SK-N-SH treated with all-trans-retinoic acid at 6 μM for 48 hours (cell line): Measurements from ENCODE around the gene ADORA2A.
A peak's percentile ranks its signal among the peaks of the same experiment; 100 is the strongest.

Experiments
- ATAC-seq: fragments of 200-7000 bp; cut with Tn5 transposase; 3 replicates; pipeline ENCODE4 v1.9.1; 2020; ENCODE audit warnings: mild to moderate bottlenecking, moderate library complexity
- ARNTL ChIP-seq: fragments of 450-650 bp; formaldehyde crosslinking; IDR thresholded peaks from 2 replicates; pipeline ENCODE4 v1.5.0; 2020; ENCODE audit warnings: low read depth, mild to moderate bottlenecking, moderate library complexity, borderline replicate concordance
- CSDC2 ChIP-seq: fragments of 250-450 bp; sonication (Bioruptor Pico); IDR thresholded peaks from 2 replicates; pipeline ENCODE4 v1.5.0; 2020; ENCODE audit warnings: mild to moderate bottlenecking, moderate library complexity
- ESRRG ChIP-seq: fragments of 250-450 bp; sonication (Bioruptor Pico); IDR thresholded peaks from 2 replicates; pipeline ENCODE4 v1.6.1; 2021; ENCODE audit warnings: mild to moderate bottlenecking
- GLIS3 ChIP-seq: fragments of 250-450 bp; sonication (Bioruptor Pico); IDR thresholded peaks from 2 replicates; pipeline ENCODE4 v1.5.0; 2020; ENCODE audit warnings: mild to moderate bottlenecking, moderate library complexity
- OSR1 ChIP-seq: fragments of 250-450 bp; sonication (Bioruptor Pico); IDR thresholded peaks from 2 replicates; pipeline ENCODE4 v1.8.0; 2022; ENCODE audit warnings: moderate library complexity, mild to moderate bottlenecking, inconsistent platforms
- PPARA ChIP-seq: fragments of 250-450 bp; sonication (Bioruptor Pico); IDR thresholded peaks from 2 replicates; pipeline ENCODE4 v1.5.0; 2020; ENCODE audit warnings: mild to moderate bottlenecking, borderline replicate concordance
- RARB ChIP-seq: fragments of 250-450 bp; sonication (Bioruptor Pico); IDR thresholded peaks from 2 replicates; pipeline ENCODE4 v1.8.0; 2021; ENCODE audit warnings: mild to moderate bottlenecking, moderate library complexity
- SNAI2 ChIP-seq: fragments of 250-450 bp; sonication (Bioruptor Pico); IDR thresholded peaks from 2 replicates; pipeline ENCODE4 v1.5.0; 2020; ENCODE audit warnings: mild to moderate bottlenecking, moderate library complexity
- TCF4 ChIP-seq: fragments of 250-450 bp; sonication (Bioruptor Pico); IDR thresholded peaks from 2 replicates; pipeline ENCODE4 v1.8.0; 2021; ENCODE audit warnings: mild to moderate bottlenecking, moderate library complexity, borderline replicate concordance
- TOX ChIP-seq: fragments of 250-450 bp; sonication (Bioruptor Pico); IDR thresholded peaks from 2 replicates; pipeline ENCODE4 v1.8.0; 2021; ENCODE audit warnings: mild to moderate bottlenecking, moderate library complexity, borderline replicate concordance
- ZC3H10 ChIP-seq: fragments of 250-450 bp; sonication (Bioruptor Pico); IDR thresholded peaks from 2 replicates; pipeline ENCODE4 v1.5.1; 2021; ENCODE audit warnings: mild to moderate bottlenecking, moderate library complexity
- ZFP3 ChIP-seq: fragments of 250-450 bp; sonication (Bioruptor Pico); IDR thresholded peaks from 2 replicates; pipeline ENCODE4 v1.5.0; 2020; ENCODE audit warnings: mild to moderate bottlenecking, moderate library complexity
- ZFP30 ChIP-seq: fragments of 450-650 bp; formaldehyde crosslinking; IDR thresholded peaks from 2 replicates; pipeline ENCODE4 v1.5.0; 2022; ENCODE audit warnings: mild to moderate bottlenecking, moderate library complexity
- ZNF565 ChIP-seq: fragments of 450-650 bp; formaldehyde crosslinking; conservative IDR thresholded peaks from 2 replicates; pipeline ENCODE4 v1.5.0; 2020; ENCODE audit warnings: low read depth, mild to moderate bottlenecking, moderate library complexity
- ZNF70 ChIP-seq: fragments of 450-650 bp; formaldehyde crosslinking; IDR thresholded peaks from 2 replicates; pipeline ENCODE4 v1.5.0; 2020; ENCODE audit warnings: mild to moderate bottlenecking, moderate library complexity
- TF ChIP-seq, protein P1 (sequence below): fragments of 250-450 bp; sonication (Bioruptor Pico); IDR thresholded peaks from 2 replicates; pipeline ENCODE4 v1.5.0; 2020; ENCODE audit warnings: mild to moderate bottlenecking, moderate library complexity
- TF ChIP-seq, protein P2 (sequence below): fragments of 250-450 bp; sonication (Bioruptor Pico); IDR thresholded peaks from 2 replicates; pipeline ENCODE4 v1.8.0; 2020; ENCODE audit warnings: mild to moderate bottlenecking, moderate library complexity, borderline replicate concordance
- TF ChIP-seq, protein P3 (sequence below): fragments of 250-450 bp; sonication (Bioruptor Pico); IDR thresholded peaks from 2 replicates; pipeline ENCODE4 v1.8.0; 2021; ENCODE audit warnings: low read depth, mild to moderate bottlenecking, moderate library complexity, borderline replicate concordance

Gene ADORA2A

DNA sequence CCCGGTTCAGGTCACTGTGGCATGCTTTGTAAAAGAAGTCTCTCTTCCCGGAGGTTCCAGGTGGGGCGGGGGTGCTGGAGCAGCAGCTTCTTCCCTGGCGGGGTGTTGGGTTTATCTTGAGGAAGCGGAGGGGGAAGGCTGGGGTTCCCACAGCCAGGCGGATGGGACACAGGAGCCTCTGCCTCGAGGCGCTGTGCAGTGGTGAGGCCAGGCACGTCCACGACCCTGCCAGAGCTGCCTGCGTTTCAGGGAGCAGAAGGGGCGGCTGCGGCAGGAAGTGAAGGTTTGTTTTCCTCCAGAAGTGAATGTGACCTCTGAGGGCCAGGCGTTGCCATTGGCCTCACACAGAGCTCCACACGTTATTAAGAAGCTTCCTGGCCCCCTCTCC lies 20.1 kb upstream of the ADORA2A start:
- no peak for TF ChIP-seq SNAI2
- no peak for TF ChIP-seq RARB (CRISPR knock-in tag)
- no peak for TF ChIP-seq ZFP30 (CRISPR knock-in tag)
- TF ChIP-seq, protein P1, sequence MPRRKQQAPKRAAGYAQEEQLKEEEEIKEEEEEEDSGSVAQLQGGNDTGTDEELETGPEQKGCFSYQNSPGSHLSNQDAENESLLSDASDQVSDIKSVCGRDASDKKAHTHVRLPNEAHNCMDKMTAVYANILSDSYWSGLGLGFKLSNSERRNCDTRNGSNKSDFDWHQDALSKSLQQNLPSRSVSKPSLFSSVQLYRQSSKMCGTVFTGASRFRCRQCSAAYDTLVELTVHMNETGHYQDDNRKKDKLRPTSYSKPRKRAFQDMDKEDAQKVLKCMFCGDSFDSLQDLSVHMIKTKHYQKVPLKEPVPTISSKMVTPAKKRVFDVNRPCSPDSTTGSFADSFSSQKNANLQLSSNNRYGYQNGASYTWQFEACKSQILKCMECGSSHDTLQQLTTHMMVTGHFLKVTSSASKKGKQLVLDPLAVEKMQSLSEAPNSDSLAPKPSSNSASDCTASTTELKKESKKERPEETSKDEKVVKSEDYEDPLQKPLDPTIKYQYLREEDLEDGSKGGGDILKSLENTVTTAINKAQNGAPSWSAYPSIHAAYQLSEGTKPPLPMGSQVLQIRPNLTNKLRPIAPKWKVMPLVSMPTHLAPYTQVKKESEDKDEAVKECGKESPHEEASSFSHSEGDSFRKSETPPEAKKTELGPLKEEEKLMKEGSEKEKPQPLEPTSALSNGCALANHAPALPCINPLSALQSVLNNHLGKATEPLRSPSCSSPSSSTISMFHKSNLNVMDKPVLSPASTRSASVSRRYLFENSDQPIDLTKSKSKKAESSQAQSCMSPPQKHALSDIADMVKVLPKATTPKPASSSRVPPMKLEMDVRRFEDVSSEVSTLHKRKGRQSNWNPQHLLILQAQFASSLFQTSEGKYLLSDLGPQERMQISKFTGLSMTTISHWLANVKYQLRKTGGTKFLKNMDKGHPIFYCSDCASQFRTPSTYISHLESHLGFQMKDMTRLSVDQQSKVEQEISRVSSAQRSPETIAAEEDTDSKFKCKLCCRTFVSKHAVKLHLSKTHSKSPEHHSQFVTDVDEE: no peak
- no peak for TF ChIP-seq CSDC2 (CRISPR knock-in tag)
- TF ChIP-seq ARNTL (CRISPR knock-in tag): no peak
- TF ChIP-seq GLIS3: no peak
- TF ChIP-seq, protein P2, sequence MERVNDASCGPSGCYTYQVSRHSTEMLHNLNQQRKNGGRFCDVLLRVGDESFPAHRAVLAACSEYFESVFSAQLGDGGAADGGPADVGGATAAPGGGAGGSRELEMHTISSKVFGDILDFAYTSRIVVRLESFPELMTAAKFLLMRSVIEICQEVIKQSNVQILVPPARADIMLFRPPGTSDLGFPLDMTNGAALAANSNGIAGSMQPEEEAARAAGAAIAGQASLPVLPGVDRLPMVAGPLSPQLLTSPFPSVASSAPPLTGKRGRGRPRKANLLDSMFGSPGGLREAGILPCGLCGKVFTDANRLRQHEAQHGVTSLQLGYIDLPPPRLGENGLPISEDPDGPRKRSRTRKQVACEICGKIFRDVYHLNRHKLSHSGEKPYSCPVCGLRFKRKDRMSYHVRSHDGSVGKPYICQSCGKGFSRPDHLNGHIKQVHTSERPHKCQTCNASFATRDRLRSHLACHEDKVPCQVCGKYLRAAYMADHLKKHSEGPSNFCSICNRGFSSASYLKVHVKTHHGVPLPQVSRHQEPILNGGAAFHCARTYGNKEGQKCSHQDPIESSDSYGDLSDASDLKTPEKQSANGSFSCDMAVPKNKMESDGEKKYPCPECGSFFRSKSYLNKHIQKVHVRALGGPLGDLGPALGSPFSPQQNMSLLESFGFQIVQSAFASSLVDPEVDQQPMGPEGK (CRISPR knock-in tag): no peak
- no peak for TF ChIP-seq ESRRG (CRISPR knock-in tag)
- no peak for TF ChIP-seq ZC3H10 (CRISPR knock-in tag)
- TF ChIP-seq ZNF70 (CRISPR knock-in tag): no peak
- no peak for TF ChIP-seq ZFP3 (CRISPR knock-in tag)
- TF ChIP-seq TOX (CRISPR knock-in tag): no peak
- TF ChIP-seq OSR1 (CRISPR knock-in tag): no peak
- TF ChIP-seq ZNF565 (CRISPR knock-in tag): no peak
- ATAC-seq: no peak

DNA sequence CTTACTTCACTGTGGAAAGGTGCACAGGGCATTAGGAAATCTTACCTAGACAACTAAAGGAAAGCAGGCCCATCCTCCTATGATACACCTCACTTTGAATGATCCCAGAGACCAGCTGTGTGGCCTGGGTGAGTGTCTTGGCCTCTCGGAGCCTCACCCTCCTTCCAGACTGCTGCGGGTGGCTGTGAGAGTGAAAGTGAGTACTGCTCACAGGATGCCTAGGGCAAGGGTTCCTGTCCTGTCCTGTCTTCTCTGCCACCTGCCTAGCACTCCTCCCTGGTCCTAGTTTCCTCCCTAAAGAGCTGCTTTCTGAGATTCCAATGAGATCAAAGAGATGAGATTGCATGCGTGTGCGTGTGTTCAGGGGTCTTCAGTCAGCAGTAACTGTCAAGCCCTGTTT lies 19.5 kb upstream of the ADORA2A start:
- no peak for TF ChIP-seq SNAI2
- TF ChIP-seq GLIS3: no peak
- TF ChIP-seq, protein P3, sequence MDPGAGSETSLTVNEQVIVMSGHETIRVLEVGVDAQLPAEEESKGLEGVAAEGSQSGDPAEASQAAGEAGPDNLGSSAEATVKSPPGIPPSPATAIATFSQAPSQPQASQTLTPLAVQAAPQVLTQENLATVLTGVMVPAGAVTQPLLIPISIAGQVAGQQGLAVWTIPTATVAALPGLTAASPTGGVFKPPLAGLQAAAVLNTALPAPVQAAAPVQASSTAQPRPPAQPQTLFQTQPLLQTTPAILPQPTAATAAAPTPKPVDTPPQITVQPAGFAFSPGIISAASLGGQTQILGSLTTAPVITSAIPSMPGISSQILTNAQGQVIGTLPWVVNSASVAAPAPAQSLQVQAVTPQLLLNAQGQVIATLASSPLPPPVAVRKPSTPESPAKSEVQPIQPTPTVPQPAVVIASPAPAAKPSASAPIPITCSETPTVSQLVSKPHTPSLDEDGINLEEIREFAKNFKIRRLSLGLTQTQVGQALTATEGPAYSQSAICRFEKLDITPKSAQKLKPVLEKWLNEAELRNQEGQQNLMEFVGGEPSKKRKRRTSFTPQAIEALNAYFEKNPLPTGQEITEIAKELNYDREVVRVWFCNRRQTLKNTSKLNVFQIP (CRISPR knock-in tag): no peak
- no peak for ATAC-seq

DNA sequence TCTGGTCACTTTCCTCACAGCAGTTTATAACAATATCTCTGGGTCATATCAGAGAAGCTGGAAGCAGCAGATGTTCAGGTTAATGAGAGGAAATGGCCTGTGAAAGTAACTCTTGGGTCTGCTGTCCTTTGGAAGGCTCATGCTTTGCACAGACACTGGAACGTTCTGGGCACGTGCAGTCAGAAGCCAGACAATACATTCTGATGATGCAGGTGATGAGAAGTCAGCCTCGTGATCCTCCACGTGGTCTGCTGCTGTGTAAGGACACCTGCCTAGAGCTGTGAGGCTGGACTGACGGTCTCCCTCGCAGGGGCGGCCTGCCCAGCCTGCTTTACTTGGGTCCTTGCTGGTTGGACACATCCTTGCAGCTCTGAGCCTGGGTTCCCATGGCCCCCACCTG lies 18.8 kb upstream of the ADORA2A start:
- TF ChIP-seq TCF4 (CRISPR knock-in tag): peak; percentile 70; the same call in 1 of the 2 replicates
- TF ChIP-seq, protein P1: peak; percentile 85
- TF ChIP-seq OSR1 (CRISPR knock-in tag): no peak
- TF ChIP-seq ZC3H10 (CRISPR knock-in tag): no peak
- TF ChIP-seq, protein P3 (CRISPR knock-in tag): no peak
- TF ChIP-seq ZFP3 (CRISPR knock-in tag): no peak
- TF ChIP-seq ARNTL (CRISPR knock-in tag): no peak
- no peak for TF ChIP-seq ZNF565 (CRISPR knock-in tag)
- TF ChIP-seq ZNF70 (CRISPR knock-in tag): peak; percentile 36; the same call in 1 of the 2 replicates
- TF ChIP-seq PPARA (CRISPR knock-in tag): no peak
- TF ChIP-seq TOX (CRISPR knock-in tag): no peak
- no peak for ATAC-seq
